ENCODE measurements around the gene GGTA1. TPM values are rescaled to one million over a fixed set of nuclear protein-coding genes. Genes with fewer than 3 reads are reported as not detected.

Gene GGTA1
- total RNA-seq, 1 experiment from 2014 or later, result not detected

GRCh38 chr9:121505903-121506735, 6.5 kb upstream of the GGTA1 start:
- no peak overlapping the region for H3K4me3 Mint-ChIP-seq

More at GRCh38 chr9:121505903-121506735, 6.5 kb upstream of the GGTA1 start:
- no peaks in the 10 kb centered on the region for H3K36me3 Mint-ChIP-seq
- H3K9me3 Mint-ChIP-seq, result peaks cover 5% of the 10 kb centered on the region
- TF ChIP-seq PREB (CRISPR knock-in tag; IDR thresholded peaks at IDR 0.05; ENCODE audit: borderline replicate concordance), result no peak
- TF ChIP-seq RELA (CRISPR knock-in tag; IDR thresholded peaks at IDR 0.05; ENCODE audit: borderline replicate concordance), result no peak
- TF ChIP-seq TEAD4 (CRISPR knock-in tag; IDR thresholded peaks at IDR 0.05), result no peak
- no peak for TF ChIP-seq EMX1 (CRISPR knock-in tag; IDR thresholded peaks at IDR 0.05)
- TF ChIP-seq TP53 (CRISPR knock-in tag; IDR thresholded peaks at IDR 0.05), result no peak
- no peak for TF ChIP-seq AR (CRISPR knock-in tag; IDR thresholded peaks at IDR 0.05)
- TF ChIP-seq GTF2I (CRISPR knock-in tag; conservative IDR thresholded peaks at IDR 0.05), result no peak
- TF ChIP-seq FOXJ3 (CRISPR knock-in tag; IDR thresholded peaks at IDR 0.05; ENCODE audit: borderline replicate concordance), result no peak
- no peak for TF ChIP-seq KAT7 (CRISPR knock-in tag; IDR thresholded peaks at IDR 0.05; ENCODE audit: borderline replicate concordance)
- no peak for TF ChIP-seq STAT6 (CRISPR knock-in tag; conservative IDR thresholded peaks at IDR 0.05; ENCODE audit: low read depth)
- TF ChIP-seq E2F4 (CRISPR knock-in tag; IDR thresholded peaks at IDR 0.05; ENCODE audit: borderline replicate concordance, low read depth), result no peak
- no peak for TF ChIP-seq E2F5 (CRISPR knock-in tag; IDR thresholded peaks at IDR 0.05)
- TF ChIP-seq ZBTB43 (CRISPR knock-in tag; IDR thresholded peaks at IDR 0.05), result no peak
- TF ChIP-seq IRF1 (CRISPR knock-in tag; IDR thresholded peaks at IDR 0.05), result no peak
- no peak for TF ChIP-seq ZBTB21 (CRISPR knock-in tag; IDR thresholded peaks at IDR 0.05; ENCODE audit: borderline replicate concordance)
- TF ChIP-seq USF1 (CRISPR knock-in tag; IDR thresholded peaks at IDR 0.05), result no peak
- no peak for TF ChIP-seq ERG (CRISPR knock-in tag; IDR thresholded peaks at IDR 0.05)
- TF ChIP-seq CBFB (CRISPR knock-in tag; IDR thresholded peaks at IDR 0.05; ENCODE audit: low read depth), result no peak
- no peak for TF ChIP-seq ZSCAN18 (CRISPR knock-in tag; IDR thresholded peaks at IDR 0.05)
- H3K4me1 Mint-ChIP-seq, result peaks cover 40% of the 10 kb centered on the region
- CTCF ChIA-PET, result interaction anchor here (0.6 to 1.2 kb wide), 3 partner anchors 40 to 43 kb away, joined by 4 to 6 read pairs (median 5); no protein-coding TSS in a partner anchor
- H3K27ac Mint-ChIP-seq, result no peak overlapping the region
- ATAC-seq, result no peak; the same call in 1 of the 2 replicates
- peaks cover 39% of the 10 kb centered on the region for H3K27me3 Mint-ChIP-seq (ENCODE audit: low read depth)
- POLR2A ChIA-PET, result no interaction called here
- no peak for DNase-seq (ENCODE audit: low spot score)
